ENCODE measurements around the gene RBMX. TPM values are rescaled to one million over a fixed set of nuclear protein-coding genes. Genes with fewer than 3 reads are reported as not detected.
"Not testable (repeated sequence)": the region's sequence is repeated elsewhere in the genome, so short reads cannot be mapped to it uniquely, and the experiment has no call there.

The RBMX gene
- total RNA-seq, 1 donor from 2014 or later: 323 TPM

DNA sequence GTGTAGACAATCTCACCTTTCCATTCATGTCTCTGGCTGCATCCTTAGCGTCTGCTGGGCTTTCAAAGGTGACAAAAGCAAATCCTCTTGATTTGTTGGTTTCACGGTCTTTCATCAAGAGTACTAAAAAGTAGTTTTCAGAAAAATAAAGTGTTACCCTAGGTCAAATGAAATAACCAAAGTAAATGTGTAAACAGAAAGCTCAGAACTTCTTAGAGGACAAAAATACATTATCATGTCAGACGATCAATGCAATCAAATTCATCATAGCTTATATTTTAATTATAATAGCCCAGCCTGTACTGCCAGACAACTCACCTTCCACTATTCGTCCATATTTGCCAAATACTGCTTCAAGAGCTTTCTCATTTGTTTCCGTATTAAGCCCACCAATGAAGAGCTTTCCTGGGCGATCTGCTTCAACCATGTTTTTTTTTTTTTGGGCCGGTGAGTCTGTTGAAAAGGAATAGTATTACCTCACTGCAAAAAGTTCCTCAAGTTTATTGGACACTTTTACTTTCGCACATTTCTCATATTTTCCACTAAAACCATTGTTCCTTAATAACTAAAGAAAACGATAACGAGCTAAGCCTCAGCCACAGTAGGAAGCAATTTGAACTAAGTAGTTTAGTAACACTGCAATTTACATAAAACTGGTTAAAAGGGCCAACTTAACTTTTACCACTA is 1.4 kb downstream of the RBMX start:
- FAIRE-seq (no peak), DNase-seq (ENCODE audit: low spot score in 2 of 2) (no peak)

DNA sequence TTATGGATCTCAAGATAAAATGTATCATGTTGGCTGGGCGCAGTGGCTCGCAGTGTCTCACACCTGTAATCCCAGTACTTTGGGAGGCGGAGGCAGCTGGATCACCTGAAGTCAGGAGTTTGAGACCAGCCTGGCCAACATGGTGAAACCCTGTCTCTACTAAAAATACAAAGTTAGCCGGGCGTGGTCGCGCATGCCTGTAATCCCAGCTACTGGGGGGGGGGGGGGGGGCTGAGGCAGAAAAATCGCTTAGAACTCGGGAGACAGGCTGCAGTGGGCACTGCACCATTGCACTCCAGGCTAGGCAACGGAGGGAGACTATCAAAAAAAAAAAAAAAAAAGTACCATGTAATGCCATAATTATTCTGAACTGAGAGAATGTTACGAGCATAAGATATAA is 2.1 kb downstream of the RBMX start:
- DNase-seq (ENCODE audit: low spot score in 2 of 2) (no peak), FAIRE-seq (no peak)

DNA sequence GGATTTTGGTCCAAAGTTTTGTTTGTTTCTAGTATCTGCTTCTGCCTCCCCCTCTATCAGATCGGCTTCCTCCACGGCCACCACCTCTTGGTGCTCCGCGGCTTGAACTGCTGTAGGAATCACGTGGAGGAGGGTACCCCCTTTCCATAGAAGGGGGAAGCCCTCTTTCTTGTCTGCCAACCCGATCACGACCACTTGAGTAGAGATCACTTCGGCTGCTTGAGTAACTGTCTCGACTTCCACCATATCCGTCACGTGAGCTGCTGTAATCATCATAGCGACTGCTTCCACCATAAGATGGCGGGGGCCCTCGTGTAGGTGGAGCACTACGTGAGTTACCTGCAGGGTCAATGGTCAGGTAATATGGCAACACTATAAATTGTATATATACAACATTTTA is 6.4 kb downstream of the RBMX start:
- FAIRE-seq; DNase-seq (ENCODE audit: low spot score in 2 of 2): not testable (repeated sequence)

DNA sequence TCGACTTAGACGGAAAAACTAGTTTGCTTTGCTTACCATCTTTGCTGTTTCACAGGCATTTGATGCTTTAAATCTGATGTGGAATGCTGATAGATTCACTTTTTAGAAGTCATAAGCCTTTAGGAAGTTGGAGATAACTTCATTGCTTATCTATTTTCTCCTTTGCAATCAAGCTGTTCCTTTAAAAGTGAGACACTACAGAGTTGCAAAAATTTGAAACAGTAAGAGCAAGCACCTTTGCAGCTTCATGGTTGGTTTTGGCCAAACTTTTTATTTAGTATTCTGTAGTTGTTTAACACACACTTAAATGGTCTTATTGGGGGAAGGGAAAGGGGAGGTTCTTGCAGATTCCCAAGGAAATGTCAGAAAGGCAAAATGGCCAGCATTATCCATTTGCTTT is 7.3 kb downstream of the RBMX start:
- not testable (repeated sequence) for DNase-seq (ENCODE audit: low spot score in 2 of 2); FAIRE-seq

DNA sequence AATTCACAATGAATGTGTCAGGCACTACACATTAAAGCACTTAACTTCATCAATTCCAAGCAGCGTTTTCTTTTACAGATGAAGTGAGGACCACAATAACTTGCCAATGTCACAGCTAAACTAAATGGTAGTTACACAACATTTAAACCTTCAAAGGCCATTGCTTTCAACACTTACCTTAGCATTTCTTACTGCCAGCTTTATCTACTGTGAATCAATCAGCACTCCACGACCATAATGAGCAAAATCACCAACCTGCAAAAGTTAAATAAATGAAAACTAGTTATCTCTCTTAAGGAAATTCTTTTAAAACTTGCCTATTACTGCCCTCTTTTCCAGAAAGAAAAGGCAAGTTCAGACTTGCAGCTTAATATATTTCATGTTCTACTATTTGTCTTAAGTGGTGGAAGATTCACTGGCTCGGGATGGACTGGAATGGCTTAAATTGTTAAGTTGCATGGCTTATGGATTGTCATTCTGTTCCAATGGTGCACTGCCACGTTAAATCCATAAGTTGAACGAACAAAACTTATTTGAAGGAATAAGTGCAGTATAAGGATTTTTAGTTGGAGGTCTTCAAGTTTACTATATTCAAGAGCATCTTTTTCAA is 8.3 kb downstream of the RBMX start:
- DNase-seq (ENCODE audit: low spot score in 2 of 2): no peak

DNA sequence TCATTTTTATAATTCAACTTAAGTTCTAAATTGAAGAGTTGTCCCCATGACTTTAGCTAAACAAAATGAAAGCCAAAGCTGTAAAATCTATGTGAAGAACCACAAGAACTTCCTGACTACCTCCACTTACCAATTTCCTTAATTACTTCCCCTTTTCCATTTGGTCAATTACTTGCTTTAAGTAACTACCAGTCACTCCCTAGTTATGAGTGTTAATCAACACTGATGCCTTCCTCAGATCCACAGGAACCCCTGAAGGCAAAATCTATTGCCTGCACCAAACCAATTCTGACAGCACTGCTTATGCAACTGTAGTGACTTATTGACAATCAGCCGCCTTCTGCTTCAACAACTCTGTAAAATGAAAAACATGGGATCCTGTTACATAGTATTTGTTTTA is 10.5 kb downstream of the RBMX start:
- DNase-seq (ENCODE audit: low spot score in 2 of 2): no peak
- no peak for FAIRE-seq

More for the DNA sequence above, 8.3 kb downstream of the RBMX start:
- FAIRE-seq: no peak

DNA sequence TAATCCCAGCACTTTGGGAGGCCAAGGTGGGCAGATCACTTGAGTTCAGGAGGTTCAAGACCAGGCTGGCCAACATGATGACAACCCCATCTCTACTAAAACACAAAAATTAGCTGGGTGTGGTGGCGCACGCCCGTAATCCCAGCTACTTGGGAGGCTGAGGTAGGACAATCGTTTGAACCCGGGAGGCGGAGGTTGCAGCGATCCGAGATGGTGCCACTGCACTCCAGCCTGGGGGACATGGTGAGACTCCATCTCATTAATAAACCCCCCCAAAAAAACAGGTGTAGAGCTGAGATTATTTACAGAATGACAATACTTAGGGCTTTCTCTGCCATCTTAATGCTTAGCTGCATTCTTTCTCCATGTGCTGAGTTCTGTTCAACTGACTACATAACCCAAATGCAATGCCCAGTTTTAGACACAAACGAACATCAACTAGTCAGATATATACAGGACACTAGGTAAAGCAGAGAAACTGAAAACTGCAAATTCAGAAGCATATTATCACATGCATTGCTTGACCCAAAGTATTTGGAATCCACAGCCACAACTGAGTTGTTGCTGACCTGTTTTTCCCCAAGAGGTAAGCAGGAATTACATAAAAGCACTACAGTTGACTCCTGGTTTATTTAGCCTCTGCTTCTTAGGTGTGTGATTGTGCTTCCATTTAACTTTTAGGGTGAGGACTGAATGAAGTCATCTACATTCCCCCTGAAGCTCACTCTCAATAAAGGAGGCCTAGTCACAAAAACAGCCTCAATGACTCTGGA is 12.1 kb downstream of the RBMX start:
- no peak for FAIRE-seq
- no peak for DNase-seq (ENCODE audit: low spot score in 2 of 2)

DNA sequence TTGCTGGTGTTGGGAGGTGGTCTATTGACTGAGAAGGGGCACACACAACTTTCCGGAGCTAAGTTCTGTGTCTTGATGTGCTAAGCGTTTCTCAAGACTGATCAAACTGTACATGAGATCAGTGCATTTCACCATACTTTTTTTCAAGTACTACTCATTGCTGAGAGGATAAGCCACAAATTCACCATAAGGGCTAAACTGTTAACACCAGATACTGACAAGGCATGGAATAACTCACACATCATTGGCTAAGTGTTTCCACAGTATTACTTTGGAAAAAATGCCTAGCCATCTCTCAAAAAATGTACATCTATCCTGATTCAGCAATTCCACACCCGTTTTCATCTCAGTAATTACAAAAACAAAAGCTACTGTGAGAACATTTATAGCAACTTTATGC is 13.0 kb downstream of the RBMX start:
- DNase-seq (ENCODE audit: low spot score in 2 of 2) (no peak), FAIRE-seq (no peak)

DNA sequence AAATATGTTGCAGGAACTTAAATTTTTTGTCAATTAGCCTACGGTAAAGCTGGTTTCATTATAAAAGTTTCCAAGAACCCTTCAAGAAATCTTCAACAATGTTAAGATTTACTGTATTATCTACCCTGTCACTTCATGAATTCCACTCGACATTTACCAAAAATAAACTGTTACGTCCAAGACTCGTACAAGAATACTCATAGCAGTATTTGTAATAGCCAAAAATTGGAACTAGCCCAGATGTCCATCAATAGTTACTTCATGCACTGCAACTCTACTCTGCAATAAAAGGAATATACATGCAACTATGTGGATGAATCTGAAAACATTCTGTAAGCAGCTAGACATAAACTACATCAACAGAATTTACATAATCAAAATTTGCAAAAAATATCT is 13.4 kb downstream of the RBMX start:
- FAIRE-seq (no peak), DNase-seq (ENCODE audit: low spot score in 2 of 2) (no peak)

DNA sequence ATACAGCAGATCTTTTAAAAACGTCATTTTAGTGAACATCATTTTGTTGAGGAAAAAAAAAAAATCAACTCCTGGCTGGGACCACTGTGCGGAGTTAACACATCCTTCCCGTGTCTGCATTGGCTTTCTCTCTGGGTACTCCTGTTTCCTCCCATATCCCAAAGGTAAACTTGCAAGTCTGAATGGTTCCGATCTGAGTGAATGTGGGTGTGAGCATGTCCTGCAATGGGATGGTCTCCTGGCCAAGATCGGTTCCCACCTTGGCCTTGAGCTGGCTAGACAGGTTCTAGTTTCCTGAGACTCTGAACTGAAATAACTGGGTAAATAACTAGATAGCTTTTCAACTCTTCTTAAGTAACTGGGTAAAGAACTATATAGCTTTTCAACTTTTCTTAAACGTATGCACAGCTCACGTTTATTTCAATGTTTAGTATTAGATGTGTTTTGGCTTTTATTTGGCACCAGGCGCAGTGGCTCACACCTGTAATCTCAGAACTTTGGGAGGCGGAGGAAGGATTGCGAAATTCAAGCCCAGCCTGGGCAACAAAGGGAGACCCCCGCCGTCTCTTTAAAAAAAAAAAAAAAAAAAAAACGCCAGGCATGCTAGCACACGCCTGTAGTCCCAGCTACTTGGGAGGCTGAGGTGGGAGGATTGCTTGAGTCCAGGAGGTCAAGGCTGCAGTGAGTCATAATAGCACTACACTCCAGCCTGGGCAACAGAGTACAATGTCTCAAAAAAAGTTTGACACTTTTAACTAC is 14.0 kb downstream of the RBMX start:
- FAIRE-seq: no peak
- DNase-seq (ENCODE audit: low spot score in 2 of 2): no peak

DNA sequence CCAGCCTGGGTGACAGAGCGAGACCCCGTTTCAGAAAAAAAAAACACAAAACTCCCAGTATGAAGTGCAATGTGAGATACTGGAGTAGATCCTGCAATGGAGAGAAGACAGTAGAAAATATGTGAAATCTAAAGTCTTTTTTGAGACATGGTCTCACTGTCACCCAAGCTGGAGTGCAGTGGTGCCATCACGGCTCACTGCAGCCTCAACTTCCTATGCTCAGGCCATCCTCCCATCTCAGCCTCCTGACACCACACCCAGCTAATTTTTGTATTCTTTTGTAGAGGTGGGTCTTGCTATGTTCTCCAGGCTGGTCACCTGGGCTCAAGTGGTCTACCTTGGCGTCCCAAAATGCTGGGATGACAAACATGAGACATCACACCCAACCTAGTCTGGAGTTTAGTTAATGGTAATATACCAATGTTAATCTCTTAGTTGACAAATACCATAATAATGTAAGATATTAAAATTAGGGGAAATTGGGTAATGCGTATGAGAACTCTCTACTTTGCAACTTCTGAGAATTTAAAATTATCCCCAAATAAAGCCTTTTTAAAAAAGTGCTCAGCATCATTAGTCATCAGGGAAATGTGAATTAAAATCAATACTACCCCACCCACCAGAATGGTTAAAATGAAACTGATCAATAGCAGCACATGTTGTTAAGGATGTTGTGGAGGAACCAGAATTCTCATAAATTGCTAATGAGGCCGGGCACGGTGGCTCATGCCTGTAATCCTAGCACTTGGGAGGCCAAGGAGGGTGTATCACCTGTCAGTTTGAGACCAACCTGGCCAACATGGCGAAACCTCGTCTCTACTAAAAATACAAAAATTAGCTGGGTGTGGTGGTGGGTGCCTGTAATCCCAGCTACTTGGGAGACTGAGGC is 15.0 kb downstream of the RBMX start:
- DNase-seq (ENCODE audit: low spot score in 2 of 2) (no peak), FAIRE-seq (no peak)

DNA sequence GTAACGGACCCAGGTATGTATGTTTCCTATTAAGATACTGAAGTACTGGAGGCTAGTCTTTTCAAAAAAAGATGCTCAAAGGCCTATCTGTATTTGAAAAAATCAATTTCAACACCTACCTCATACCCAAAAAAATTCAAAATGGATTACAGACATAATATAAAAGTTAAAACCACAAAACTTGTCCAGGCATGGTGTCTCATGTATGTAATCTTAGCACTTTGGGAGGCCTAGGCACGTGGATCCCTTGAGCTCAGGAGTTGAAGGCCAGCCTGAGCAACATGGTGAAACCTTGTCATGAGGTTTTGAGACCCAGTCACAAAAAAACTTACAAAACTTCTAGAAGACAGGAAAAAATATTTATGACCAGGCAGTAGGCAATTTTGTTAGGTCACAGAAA is 16.7 kb downstream of the RBMX start:
- DNase-seq (ENCODE audit: low spot score in 2 of 2) (no peak), FAIRE-seq (no peak)

DNA sequence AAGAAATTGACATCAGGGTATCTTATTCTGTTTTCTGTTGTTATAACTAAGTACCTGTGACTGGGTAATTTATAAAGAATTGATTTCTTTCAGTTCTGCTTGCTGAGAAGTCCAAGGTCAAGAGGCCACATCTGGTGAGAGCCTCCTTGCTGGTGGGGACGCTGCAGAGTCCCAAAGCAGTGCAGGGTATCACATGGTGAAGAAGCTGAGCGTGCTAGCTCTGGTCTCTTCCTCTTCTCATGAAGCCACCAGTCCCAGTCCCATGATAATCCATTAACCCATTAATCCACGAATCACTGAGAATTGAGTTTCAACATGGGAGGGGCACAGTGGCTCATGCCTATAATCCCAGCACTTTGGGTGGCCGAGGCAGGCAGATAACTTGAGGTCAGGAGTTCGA is 18.0 kb downstream of the RBMX start:
- FAIRE-seq: no peak
- no peak for DNase-seq (ENCODE audit: low spot score in 2 of 2)

DNA sequence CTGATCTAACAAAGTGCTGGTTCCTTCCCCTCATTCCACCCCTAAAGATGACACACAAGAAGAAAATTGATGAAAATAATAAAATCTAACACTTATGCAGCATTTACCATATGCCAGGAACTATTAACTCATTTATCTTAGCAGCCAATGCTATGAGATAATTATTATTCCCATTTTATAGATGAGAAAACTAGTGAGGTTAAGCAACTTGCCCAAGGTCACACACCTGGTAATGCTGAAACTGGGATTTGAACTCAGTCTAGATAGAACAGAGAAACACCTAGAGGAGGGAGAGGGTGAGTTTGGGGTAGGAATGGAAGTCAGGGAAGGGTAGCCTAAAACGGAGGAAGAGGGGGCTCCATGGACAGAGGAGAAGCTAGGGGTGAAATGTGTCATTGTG is 18.6 kb downstream of the RBMX start:
- FAIRE-seq (no peak), DNase-seq (ENCODE audit: low spot score in 2 of 2) (no peak)

DNA sequence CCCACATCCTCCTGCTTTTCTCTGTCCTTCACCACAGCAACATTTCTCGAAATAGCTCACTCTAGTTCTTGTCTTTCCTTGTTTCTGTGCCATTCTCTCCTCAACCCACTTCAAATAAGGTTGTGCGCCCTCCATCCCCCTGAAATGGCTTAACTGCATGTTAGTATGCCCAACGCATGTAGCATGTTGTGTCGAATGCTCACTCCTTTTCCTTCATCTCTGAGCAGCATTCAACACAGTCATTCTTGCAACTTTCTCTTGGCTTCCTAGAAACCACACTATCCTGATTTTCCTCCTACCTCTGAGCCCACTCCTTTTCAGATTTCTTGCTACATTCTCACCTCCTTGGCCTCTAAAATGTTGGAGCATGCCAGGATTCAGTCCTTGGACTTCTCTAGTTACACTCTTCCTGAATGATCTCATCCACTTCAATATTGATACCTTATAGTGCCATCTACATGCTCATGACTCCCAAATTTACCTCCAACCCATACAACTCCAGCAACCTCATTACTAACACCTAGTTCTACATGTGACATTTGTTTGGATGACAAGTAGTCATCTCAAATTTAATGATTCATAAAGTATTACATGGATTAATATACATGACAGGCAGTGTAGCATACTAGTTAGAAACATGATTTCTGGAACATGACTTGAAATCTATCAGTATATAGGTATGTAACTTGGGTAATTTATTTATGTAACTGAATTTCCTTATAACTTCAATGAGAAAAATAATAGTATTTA is 22.3 kb downstream of the RBMX start:
- FAIRE-seq: no peak
- no peak for DNase-seq (ENCODE audit: low spot score in 2 of 2)

DNA sequence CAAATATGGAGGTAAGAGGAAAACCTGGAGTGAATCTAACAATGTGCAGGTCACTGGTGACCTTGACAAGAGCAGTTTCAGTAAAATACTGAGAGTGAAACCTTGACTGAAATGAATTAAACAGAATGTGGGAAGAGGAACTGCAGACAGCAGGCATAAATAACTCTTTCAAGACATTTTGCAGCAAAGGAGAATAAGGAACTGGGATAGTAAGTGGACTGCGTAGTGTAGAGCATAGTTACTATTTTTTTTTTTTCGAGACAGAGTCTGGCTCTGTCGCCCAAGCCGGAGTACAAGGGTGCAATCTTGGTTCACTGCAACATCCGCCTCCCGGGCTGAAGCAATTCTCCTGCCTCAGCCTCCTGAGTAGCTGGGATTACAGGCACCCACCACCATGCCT is 24.0 kb downstream of the RBMX start:
- DNase-seq (ENCODE audit: low spot score in 2 of 2) (no peak), FAIRE-seq (no peak)

DNA sequence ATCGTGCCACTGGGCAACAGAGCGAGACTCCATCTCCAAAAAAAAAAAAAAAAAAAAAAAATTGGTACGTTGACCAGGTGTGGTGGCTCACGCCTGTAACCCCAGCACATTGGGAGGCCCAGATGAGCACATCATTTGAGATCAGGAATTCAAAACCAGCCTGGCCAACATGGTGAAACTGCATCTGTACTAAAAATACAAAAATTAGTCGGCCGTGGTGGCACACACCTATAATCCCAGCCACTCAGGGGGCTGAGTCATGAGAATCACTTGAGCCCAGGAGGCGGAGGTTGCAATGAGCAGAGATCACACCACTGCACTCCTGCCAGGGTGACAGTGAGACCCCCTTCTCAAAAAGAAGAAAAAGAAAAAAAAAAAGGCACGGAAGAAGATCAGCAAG is 24.5 kb downstream of the RBMX start:
- no peak for DNase-seq (ENCODE audit: low spot score in 2 of 2)
- FAIRE-seq: no peak

DNA sequence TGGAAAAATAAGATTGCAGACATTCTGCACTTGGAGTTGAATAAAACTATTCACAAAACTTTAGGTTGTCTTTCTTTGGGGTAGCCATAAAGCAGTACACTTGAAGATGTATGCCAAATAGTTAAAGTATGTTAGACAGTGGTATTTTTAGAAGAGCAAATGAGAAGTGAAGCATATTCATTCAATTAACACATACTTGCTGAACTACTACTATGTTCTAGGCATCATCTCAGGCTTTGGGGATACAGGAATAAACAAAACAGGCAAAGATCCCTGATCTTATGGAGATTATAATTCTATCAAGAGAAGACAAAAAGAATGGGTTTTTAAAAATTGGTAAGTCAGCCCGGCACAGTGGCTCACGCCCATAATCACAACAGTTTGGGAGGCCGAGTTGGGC is 29.0 kb downstream of the RBMX start:
- DNase-seq (ENCODE audit: low spot score in 2 of 2) (no peak), FAIRE-seq (no peak)

DNA sequence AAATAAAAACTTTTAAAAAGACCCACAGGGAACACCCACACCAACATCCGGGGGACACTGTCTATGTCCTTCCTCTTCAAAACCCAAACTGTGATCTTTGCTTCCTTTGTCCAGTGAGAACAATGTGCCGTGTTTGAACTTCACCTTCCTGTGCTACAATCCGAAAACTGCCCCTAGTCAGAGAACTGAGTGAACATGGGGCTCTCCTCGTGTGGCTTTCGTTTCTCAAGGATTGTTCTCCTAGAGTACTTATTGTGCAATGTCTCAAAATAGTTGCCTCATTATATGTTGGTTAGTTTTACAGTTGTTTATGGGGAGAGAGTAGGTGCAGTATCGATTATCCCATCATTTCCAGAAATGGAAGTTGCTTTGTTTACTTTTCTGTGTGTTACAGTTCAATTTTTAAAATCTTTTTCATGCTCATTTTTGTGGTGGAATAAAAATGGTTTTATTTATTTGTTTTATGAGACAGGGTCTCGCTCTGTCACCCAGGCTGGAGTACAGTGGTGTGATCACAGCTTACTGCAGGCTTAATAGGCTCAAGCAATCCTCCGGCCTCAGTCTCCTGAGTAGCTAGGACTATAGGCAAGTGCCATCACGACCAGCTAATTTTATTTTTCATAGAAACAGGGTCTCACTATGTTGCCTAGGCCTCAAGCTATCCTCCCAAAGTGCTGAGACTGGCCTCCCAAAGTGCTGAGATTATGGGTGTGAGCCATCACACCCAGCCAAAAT is 29.9 kb downstream of the RBMX start:
- DNase-seq (ENCODE audit: low spot score in 2 of 2) (no peak), FAIRE-seq (no peak)

Data from frontal cortex (tissue), 4 donors.